ENCODE data around the gene ZBTB20. TPM values are rescaled to one million over a fixed set of nuclear protein-coding genes. Genes with fewer than 3 reads are reported as not detected.
A peak's percentile ranks its signal among the peaks of the same experiment; 100 is the strongest.

ZBTB20 gene
- total and polyA plus RNA-seq, 8 donors = 0.15 to 149 (median 38.5) TPM

DNA sequence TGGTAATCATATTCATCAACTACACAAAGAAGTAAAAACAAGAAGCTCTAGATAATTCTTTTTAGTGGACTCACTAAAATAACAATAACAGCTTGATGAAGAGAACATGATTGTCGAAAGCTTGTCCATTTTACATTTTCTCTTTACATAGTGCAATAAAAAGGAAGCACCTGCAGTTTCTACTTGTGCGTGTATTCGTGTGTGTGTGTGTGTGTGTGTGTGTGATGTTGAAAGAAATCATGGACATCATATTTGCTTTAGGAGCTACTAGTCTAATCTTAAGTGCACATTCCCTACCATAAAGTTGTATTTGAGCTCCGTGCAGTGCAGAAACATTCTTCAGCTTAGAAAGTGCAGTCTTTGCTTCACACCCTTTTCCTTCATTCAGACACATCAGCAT is 288.8 kb downstream of the ZBTB20 start:
- TF ChIP-seq POLR2AphosphoS5 (IDR thresholded peaks at IDR 0.05) = no peak
- no peaks in the 10 kb centered on the region for H3K36me3 ChIP-seq
- no peaks in the 10 kb centered on the region for H3K27me3 ChIP-seq
- peaks cover 0 to 32% (median 11%) of the 10 kb centered on the region in 4 donors for H3K4me1 ChIP-seq
- peak in 1 of 2 donors; percentile 6 for DNase-seq
- H3K4me3 ChIP-seq = no peak overlapping the region
- intact Hi-C loops (cut with DNase I; ENCODE audit: low total_unique reads) = no loop called here
- H3K27ac ChIP-seq = no peak overlapping the region
- no peaks in the 10 kb centered on the region for H3K9me3 ChIP-seq
- 70 to 84% (median 76%) methylated on average over 4 of the region's 4 CpGs for WGBS, 5 donors

- WGBS, 5 donors = 50 to 58% (median 53%) methylated on average over 6 of the region's 6 CpGs
- H3K27me3 ChIP-seq = no peaks in the 10 kb centered on the region
Observed at GRCh38 chr3:114857299-114857701, 289.8 kb downstream of the ZBTB20 start.

GRCh38 chr3:114856835-114857234 is 290.3 kb downstream of the ZBTB20 start:
- intact Hi-C loops (cut with DNase I; ENCODE audit: low total_unique reads) = no loop called here
- H3K27ac ChIP-seq = no peak overlapping the region
- DNase-seq = no peak
- WGBS, 5 donors = 35 to 68% (median 36%) methylated on average over 1 of the region's 1 CpG
- TF ChIP-seq POLR2AphosphoS5 (IDR thresholded peaks at IDR 0.05) (no peak), POLR2A (IDR thresholded peaks at IDR 0.05) (no peak), CTCF (IDR thresholded peaks at IDR 0.05) (no peak), EP300 (IDR thresholded peaks at IDR 0.05) (no peak)
- no peaks in the 10 kb centered on the region for H3K27me3 ChIP-seq
- H3K36me3 ChIP-seq = no peaks in the 10 kb centered on the region
- H3K4me3 ChIP-seq = no peak overlapping the region
- H3K4me1 ChIP-seq = peaks cover 0 to 26% (median 9%) of the 10 kb centered on the region in 4 donors
- no peaks in the 10 kb centered on the region for H3K9me3 ChIP-seq

More at GRCh38 chr3:114857299-114857701, 289.8 kb downstream of the ZBTB20 start:
- TF ChIP-seq EP300 (IDR thresholded peaks at IDR 0.05) = no peak
- no peak for TF ChIP-seq CTCF (IDR thresholded peaks at IDR 0.05)
- no peak for TF ChIP-seq POLR2AphosphoS5 (IDR thresholded peaks at IDR 0.05)
- no peak for TF ChIP-seq POLR2A (IDR thresholded peaks at IDR 0.05)
- Histone ChIP-seq H3K27ac (no peak overlapping the region), H3K36me3 (no peaks in the 10 kb centered on the region), H3K4me3 (no peak overlapping the region), H3K9me3 (no peaks in the 10 kb centered on the region), H3K4me1 (peaks cover 0 to 26% (median 10%) of the 10 kb centered on the region in 4 donors)
- no peak for DNase-seq
- intact Hi-C loops (cut with DNase I; ENCODE audit: low total_unique reads) = no loop called here

- peaks cover 0 to 18% (median 6%) of the 10 kb centered on the region in 4 donors for H3K4me1 ChIP-seq
- no peak overlapping the region for H3K4me3 ChIP-seq
- H3K9me3 ChIP-seq = no peaks in the 10 kb centered on the region
- intact Hi-C loops (cut with DNase I; ENCODE audit: low total_unique reads) = no loop called here
- H3K27me3 ChIP-seq = no peaks in the 10 kb centered on the region
- 84 to 94% (median 88%) methylated on average over 5 of the region's 5 CpGs for WGBS, 5 donors
- H3K36me3 ChIP-seq = no peaks in the 10 kb centered on the region
- H3K27ac ChIP-seq = no peak overlapping the region
- DNase-seq = no peak
- TF ChIP-seq POLR2A (IDR thresholded peaks at IDR 0.05) (no peak), CTCF (IDR thresholded peaks at IDR 0.05) (no peak), EP300 (IDR thresholded peaks at IDR 0.05) (no peak), POLR2AphosphoS5 (IDR thresholded peaks at IDR 0.05) (no peak)
Observed at GRCh38 chr3:114855839-114856238, 291.2 kb downstream of the ZBTB20 start.

GRCh38 chr3:114852966-114853365 is 294.1 kb downstream of the ZBTB20 start:
- H3K36me3 ChIP-seq = no peaks in the 10 kb centered on the region
- peaks cover 9 to 37% (median 19%) of the 10 kb centered on the region in 4 donors for H3K4me1 ChIP-seq
- no peaks in the 10 kb centered on the region for H3K27me3 ChIP-seq
- H3K9me3 ChIP-seq = no peaks in the 10 kb centered on the region
- intact Hi-C loops (cut with DNase I; ENCODE audit: low total_unique reads) = no loop called here
- 95 to 99% (median 95%) methylated on average over 3 of the region's 3 CpGs for WGBS, 5 donors
- TF ChIP-seq POLR2A (IDR thresholded peaks at IDR 0.05) = no peak
- H3K27ac ChIP-seq = no peak overlapping the region
- no peak overlapping the region for H3K4me3 ChIP-seq
- no peak for DNase-seq

Data from stomach (tissue), 9 donors.